ENCODE measurements around the gene STAT4. TPM values are rescaled to one million over a fixed set of nuclear protein-coding genes. Genes with fewer than 3 reads are reported as not detected.

STAT4 gene
- total RNA-seq, 1 donor from 2014 or later, result 0.46 TPM

DNA sequence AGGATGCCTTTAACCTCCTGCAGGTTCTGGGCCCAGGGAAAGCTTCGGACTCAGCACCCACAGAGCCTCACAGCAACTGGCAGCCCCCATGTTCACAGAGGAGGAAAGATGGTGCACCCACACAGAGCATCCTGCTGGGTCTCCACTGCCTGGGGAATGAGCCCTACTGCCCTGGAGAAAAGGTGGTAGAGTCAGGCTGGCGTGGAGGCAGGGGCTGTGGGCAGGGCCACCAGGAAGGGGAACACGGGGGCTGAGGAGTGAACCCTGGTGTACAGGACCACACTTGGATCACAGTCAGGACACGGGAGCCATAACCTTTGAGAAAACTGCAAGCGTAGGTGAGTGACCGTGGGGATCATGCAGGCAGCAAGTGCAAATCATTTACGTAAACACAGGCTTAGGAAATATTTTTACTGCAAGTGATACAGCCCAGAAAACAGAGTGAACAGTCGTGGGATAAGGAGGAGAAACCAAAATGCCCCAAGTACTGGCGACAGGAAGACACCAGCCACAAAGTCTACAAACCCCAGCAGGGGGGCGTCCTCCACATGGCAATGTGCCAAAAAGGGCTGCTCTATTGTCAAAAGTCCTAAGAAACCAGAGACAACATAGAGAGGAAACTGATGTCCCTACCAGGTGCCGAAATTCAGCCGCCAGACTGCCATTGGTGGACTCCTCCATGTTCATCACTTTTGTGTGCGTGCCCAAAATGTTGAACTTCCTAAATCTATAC, 164.4 kb downstream of the STAT4 start:
- TF ChIP-seq, protein P1, sequence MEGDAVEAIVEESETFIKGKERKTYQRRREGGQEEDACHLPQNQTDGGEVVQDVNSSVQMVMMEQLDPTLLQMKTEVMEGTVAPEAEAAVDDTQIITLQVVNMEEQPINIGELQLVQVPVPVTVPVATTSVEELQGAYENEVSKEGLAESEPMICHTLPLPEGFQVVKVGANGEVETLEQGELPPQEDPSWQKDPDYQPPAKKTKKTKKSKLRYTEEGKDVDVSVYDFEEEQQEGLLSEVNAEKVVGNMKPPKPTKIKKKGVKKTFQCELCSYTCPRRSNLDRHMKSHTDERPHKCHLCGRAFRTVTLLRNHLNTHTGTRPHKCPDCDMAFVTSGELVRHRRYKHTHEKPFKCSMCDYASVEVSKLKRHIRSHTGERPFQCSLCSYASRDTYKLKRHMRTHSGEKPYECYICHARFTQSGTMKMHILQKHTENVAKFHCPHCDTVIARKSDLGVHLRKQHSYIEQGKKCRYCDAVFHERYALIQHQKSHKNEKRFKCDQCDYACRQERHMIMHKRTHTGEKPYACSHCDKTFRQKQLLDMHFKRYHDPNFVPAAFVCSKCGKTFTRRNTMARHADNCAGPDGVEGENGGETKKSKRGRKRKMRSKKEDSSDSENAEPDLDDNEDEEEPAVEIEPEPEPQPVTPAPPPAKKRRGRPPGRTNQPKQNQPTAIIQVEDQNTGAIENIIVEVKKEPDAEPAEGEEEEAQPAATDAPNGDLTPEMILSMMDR (IDR thresholded peaks at IDR 0.05; ENCODE audit: insufficient read depth, low read length, poor library complexity, severe bottlenecking), result no peak
- Histone ChIP-seq H3K27me3 (ENCODE audit: control insufficient read depth, insufficient read depth, low read length) (no peaks in the 10 kb centered on the region), H3K36me3 (ENCODE audit: control insufficient read depth, insufficient read depth, low read length) (peaks cover 7% of the 10 kb centered on the region), H3K4me3 (ENCODE audit: low read depth, low read length) (no peak overlapping the region)
- no peak for DNase-seq (ENCODE audit: low read depth)

DNA sequence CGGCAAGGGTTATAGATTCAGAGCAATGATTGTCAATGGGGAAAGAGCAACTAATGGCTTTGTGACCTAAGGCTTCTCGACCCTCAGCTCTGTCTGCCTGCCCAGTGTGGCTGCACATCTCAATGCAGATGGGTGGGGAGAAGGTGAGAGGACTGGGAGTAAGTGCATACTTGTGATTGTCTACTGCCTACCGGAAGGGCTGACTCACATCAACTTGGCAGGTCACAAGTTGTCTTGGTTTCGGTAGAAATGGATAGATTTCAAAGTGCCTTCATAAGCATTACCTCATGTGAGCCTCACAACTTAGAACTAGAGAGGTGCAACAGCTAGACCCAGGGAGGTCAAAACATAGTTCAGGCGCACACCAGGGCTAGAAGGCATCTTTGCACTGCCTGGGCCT, 166.2 kb downstream of the STAT4 start:
- H3K27me3 ChIP-seq (ENCODE audit: control insufficient read depth, insufficient read depth, low read length), result no peaks in the 10 kb centered on the region
- TF ChIP-seq, protein P1 (IDR thresholded peaks at IDR 0.05; ENCODE audit: insufficient read depth, low read length, poor library complexity, severe bottlenecking), result no peak
- no peak for DNase-seq (ENCODE audit: low read depth)

DNA sequence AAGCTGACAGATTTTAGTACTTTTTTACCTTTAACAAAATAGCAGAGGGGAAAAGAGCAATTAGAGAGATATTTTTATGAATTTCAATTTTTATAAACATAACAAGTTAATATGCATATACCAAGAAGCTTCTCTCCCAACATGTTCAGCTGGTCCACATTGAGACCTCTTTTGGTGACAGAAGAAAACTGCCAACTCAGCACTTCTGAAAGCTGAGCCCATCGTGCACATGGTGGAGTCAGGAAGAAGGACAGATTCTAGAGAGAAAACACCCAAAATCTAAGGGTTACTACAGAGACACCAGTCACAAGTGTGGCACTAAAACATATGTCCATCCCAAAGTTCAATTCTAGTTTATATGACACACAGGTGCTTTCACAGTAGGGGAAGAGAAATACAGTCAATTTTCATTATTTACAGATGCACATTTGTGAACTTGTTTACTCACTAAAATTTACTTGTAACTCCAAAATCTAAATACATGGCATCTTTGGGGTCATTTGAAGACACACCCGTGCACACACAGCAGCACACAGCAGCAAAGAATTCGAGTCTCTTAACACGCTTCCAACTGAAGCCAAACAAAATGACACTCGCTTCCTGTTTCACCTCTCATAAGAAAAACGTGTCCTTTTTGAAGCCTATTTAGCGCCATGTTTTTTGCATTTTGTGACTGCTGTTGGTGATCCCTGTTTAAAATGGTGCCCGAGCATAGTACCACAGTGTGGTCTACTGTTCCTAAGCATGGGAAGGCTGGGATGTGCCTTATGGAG, 168.3 kb downstream of the STAT4 start:
- Histone ChIP-seq H3K4me3 (ENCODE audit: low read depth, low read length) (no peak overlapping the region), H3K27me3 (ENCODE audit: control insufficient read depth, insufficient read depth, low read length) (no peaks in the 10 kb centered on the region), H3K36me3 (ENCODE audit: control insufficient read depth, insufficient read depth, low read length) (peaks cover 6% of the 10 kb centered on the region)
- DNase-seq (ENCODE audit: low read depth), result no peak
- TF ChIP-seq, protein P1 (IDR thresholded peaks at IDR 0.05; ENCODE audit: insufficient read depth, low read length, poor library complexity, severe bottlenecking), result no peak

More for the DNA sequence above, 166.2 kb downstream of the STAT4 start:
- H3K4me3 ChIP-seq (ENCODE audit: low read depth, low read length), result no peak overlapping the region
- peaks cover 5% of the 10 kb centered on the region for H3K36me3 ChIP-seq (ENCODE audit: control insufficient read depth, insufficient read depth, low read length)

DNA sequence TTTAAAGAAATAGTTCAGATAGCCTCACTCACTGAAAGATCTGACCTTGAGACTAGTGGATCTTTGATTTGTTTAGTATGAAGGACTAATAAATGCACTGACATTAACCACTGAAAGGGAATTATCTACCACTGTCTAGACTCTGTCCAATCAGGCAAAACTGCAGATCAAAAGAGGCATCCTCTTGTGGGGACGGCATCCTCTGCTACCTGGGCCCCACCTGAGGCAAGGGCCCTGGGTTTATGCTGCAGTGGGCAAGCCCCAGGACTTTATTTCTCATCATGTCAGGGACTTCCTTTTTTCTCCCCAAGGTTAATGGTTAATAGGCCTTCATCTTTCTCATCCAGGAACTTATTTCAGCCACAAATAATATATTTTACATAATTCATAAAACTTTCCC, 169.1 kb downstream of the STAT4 start:
- no peak overlapping the region for H3K4me3 ChIP-seq (ENCODE audit: low read depth, low read length)
- H3K27me3 ChIP-seq (ENCODE audit: control insufficient read depth, insufficient read depth, low read length), result no peaks in the 10 kb centered on the region
- no peak for DNase-seq (ENCODE audit: low read depth)
- TF ChIP-seq, protein P1 (IDR thresholded peaks at IDR 0.05; ENCODE audit: insufficient read depth, low read length, poor library complexity, severe bottlenecking), result no peak
- peaks cover 6% of the 10 kb centered on the region for H3K36me3 ChIP-seq (ENCODE audit: control insufficient read depth, insufficient read depth, low read length)

DNA sequence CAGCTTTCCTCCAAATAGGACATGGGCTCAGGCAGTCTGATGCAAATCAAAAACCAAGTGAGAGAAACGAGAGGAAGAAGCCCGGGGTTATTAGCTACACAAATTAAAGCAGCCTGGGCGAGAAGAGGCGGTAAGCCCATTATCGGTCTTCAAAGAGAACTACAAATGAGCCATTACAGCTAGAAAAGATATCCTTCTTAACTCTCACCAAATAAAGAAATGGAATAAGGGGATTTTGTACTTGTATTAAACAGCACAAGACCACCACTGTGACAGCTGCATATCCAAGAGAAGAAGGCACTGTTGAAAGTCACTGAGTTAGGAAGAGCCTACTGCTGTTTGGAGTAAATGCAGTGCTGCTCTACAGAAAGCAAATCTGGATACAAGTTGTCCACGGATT, 169.5 kb downstream of the STAT4 start:
- DNase-seq (ENCODE audit: low read depth), result no peak
- Histone ChIP-seq H3K4me3 (ENCODE audit: low read depth, low read length) (no peak overlapping the region), H3K27me3 (ENCODE audit: control insufficient read depth, insufficient read depth, low read length) (no peaks in the 10 kb centered on the region), H3K36me3 (ENCODE audit: control insufficient read depth, insufficient read depth, low read length) (peaks cover 5% of the 10 kb centered on the region)
- TF ChIP-seq, protein P1 (IDR thresholded peaks at IDR 0.05; ENCODE audit: insufficient read depth, low read length, poor library complexity, severe bottlenecking), result no peak

Data from kidney epithelial cell (primary cell).